A673 (cell line): ENCODE measurements around the gene AMMECR1. TPM values are rescaled to one million over a fixed set of nuclear protein-coding genes. Genes with fewer than 3 reads are reported as not detected.

Experiments used
- BruUV-seq: library from RNA; stranded (reverse); fragments of 400-500 nt; replicated peaks from 2 replicates; lab custom pipeline; 2021; lab: Mats Ljungman, UMichigan
- CTCF ChIA-PET: fragments of 300-600 bp; sonication (Branson Sonifier 250); formaldehyde crosslinking; loops from one replicate; lab custom pipeline; 2022; ENCODE audit warnings: antibody characterized with exemption; lab: Charles Lee
- POLR2A ChIA-PET: fragments of 300-600 bp; sonication (Branson Sonifier 250); formaldehyde crosslinking; loops from one replicate; lab custom pipeline; 2022; ENCODE audit warnings: antibody characterized with exemption; ENCODE audit not compliant: low non-redundant PET; lab: Charles Lee
- DNase-seq: peaks from one replicate; pipeline ENCODE4 v3.0.0-alpha.2; 2015; ENCODE audit warnings: low spot score
- H3K27ac ChIP-seq: fragments of 200-600 bp; sonication (generic); 2 replicates; pipeline ENCODE4 v1.5.1; 2016; ENCODE audit warnings: mixed run types, low read depth, mild to moderate bottlenecking, mixed read lengths, antibody characterized with exemption, low read length; ENCODE audit not compliant: poor library complexity, severe bottlenecking
- H3K27me3 ChIP-seq: fragments of 200-600 bp; sonication (generic); replicated peaks from 2 replicates; pipeline ENCODE4 v1.6.1; 2017; ENCODE audit warnings: mixed run types, low read depth, mild to moderate bottlenecking, mixed read lengths, antibody characterized with exemption, low read length; ENCODE audit not compliant: insufficient read depth, poor library complexity
- H3K36me3 ChIP-seq: fragments of 200-600 bp; sonication (generic); 2 replicates; pipeline ENCODE4 v1.6.1; 2016; ENCODE audit warnings: mixed run types, mild to moderate bottlenecking, mixed read lengths, antibody characterized with exemption, low read length; ENCODE audit not compliant: insufficient read depth, poor library complexity, severe bottlenecking
- H3K4me1 ChIP-seq: fragments of 200-600 bp; sonication (generic); 2 replicates; pipeline ENCODE4 v1.6.1; 2017; ENCODE audit warnings: mixed run types, mild to moderate bottlenecking, mixed read lengths, antibody characterized with exemption, low read length; ENCODE audit not compliant: insufficient read depth, poor library complexity, severe bottlenecking
- H3K4me3 ChIP-seq: fragments of 200-600 bp; sonication (generic); 2 replicates; pipeline ENCODE4 v1.5.1; 2016; ENCODE audit warnings: low read depth, mixed run types, mild to moderate bottlenecking, mixed read lengths, low read length; ENCODE audit not compliant: poor library complexity, severe bottlenecking
- H3K9me3 ChIP-seq: fragments of 200-600 bp; sonication (generic); 2 replicates; pipeline ENCODE4 v1.6.1; 2016; ENCODE audit warnings: mixed run types, low read depth, mild to moderate bottlenecking, mixed read lengths, antibody characterized with exemption, low read length; ENCODE audit not compliant: poor library complexity, severe bottlenecking
- CTCF ChIP-seq: fragments of 300-800, 200-600 bp; sonication (generic); conservative IDR thresholded peaks from 2 replicates; pipeline ENCODE4 v1.5.1; 2017; ENCODE audit warnings: low read depth, mild to moderate bottlenecking, antibody characterized with exemption, low read length, moderate library complexity, mixed read lengths
- EZH2 ChIP-seq: fragments of 200-600 bp; sonication (generic); IDR thresholded peaks from 2 replicates; pipeline ENCODE4 v1.6.1; 2017; ENCODE audit warnings: borderline replicate concordance, low read depth, mild to moderate bottlenecking, mixed read lengths, antibody characterized with exemption, low read length; ENCODE audit not compliant: poor library complexity, severe bottlenecking
- intact Hi-C: fragments of 100-400 bp; cut with micrococcal nuclease; formaldehyde crosslinking; loops from one replicate; pipeline ENCODE4 v1.10.0; 2022; ENCODE audit not compliant: unreplicated experiment
- total RNA-seq: library from RNA; stranded (reverse); gene quantifications from 2 replicates; pipeline ENCODE4 v1.2.3, GENCODE V29; 2021

AMMECR1 gene
- total RNA-seq, 1 experiment from 2014 or later: 13.0 TPM

DNA sequence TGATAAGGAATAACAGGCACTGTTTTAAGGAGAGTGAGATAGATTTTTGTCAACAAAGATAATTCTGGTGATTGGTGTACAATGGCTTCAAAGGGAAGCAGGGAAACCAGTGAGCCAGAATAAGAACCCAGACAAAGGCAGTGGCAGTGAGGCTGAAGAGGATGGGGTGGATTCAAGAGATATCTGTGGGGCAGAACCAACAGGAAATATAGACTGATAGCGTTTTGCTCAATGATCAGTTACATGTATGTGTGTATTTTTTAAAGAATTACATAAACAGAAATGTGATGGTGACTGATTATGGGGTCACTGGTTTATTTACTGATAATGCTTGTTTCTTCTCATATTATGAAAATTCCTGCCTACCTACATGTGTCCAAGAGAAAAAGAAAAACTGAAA, 66.4 kb downstream of the AMMECR1 start:
- ChIA-PET CTCF (no interaction called here), POLR2A (no interaction called here)
- Histone ChIP-seq H3K4me3 (no peak overlapping the region), H3K4me1 (no peaks in the 10 kb centered on the region), H3K36me3 (no peaks in the 10 kb centered on the region), H3K27me3 (no peaks in the 10 kb centered on the region), H3K9me3 (no peaks in the 10 kb centered on the region), H3K27ac (no peak overlapping the region)
- intact Hi-C loops: no loop called here
- TF ChIP-seq EZH2 (no peak), CTCF (no peak)
- no peak for DNase-seq
- no TSS peak for BruUV-seq

GRCh38 chrX:110250847-110251246, 67.0 kb downstream of the AMMECR1 start:
- POLR2A ChIA-PET: no interaction called here
- no TSS peak for BruUV-seq
- TF ChIP-seq EZH2: no peak
- Histone ChIP-seq H3K9me3 (no peaks in the 10 kb centered on the region), H3K4me3 (no peak overlapping the region), H3K27me3 (no peaks in the 10 kb centered on the region), H3K27ac (no peak overlapping the region), H3K36me3 (no peaks in the 10 kb centered on the region), H3K4me1 (no peaks in the 10 kb centered on the region)
- CTCF ChIA-PET: no interaction called here
- intact Hi-C loops: no loop called here
- no peak for DNase-seq

DNA sequence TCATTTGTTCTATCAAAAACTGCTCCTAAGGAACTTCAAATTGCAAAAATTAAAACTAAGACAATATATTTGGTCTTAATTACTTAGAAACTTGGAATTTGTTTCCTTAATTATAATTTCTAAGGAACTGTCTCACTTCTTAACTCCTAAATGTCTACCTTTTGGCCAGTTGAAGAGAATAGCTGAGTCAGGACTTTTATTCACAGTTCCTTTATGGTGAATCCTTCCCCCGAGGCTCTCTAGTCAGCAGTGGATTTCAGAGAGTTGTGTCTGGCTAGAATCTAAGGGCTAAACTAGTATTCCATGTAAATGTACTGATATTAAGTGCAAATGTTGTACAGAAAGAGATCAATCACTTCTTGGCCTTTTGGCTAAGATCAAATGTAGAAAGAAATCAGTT, 69.3 kb downstream of the AMMECR1 start:
- CTCF ChIA-PET: no interaction called here
- Histone ChIP-seq H3K4me1 (no peaks in the 10 kb centered on the region), H3K36me3 (no peaks in the 10 kb centered on the region), H3K27me3 (no peaks in the 10 kb centered on the region), H3K27ac (no peak overlapping the region), H3K4me3 (no peak overlapping the region), H3K9me3 (no peaks in the 10 kb centered on the region)
- TF ChIP-seq CTCF (no peak), EZH2 (no peak)
- intact Hi-C loops: no loop called here
- no peak for DNase-seq
- BruUV-seq: no TSS peak
- POLR2A ChIA-PET: no interaction called here

GRCh38 chrX:110245011-110245410, 72.9 kb downstream of the AMMECR1 start:
- POLR2A ChIA-PET: no interaction called here
- intact Hi-C loops: no loop called here
- Histone ChIP-seq H3K4me3 (no peak overlapping the region), H3K27ac (no peak overlapping the region), H3K4me1 (no peaks in the 10 kb centered on the region), H3K9me3 (no peaks in the 10 kb centered on the region), H3K27me3 (no peaks in the 10 kb centered on the region), H3K36me3 (no peaks in the 10 kb centered on the region)
- no TSS peak for BruUV-seq
- CTCF ChIA-PET: no interaction called here
- no peak for DNase-seq
- TF ChIP-seq CTCF (no peak), EZH2 (no peak)
